CD4-positive, alpha-beta T cell treated with Interleukin-12 subunit alpha and Interleukin-12 subunit beta, for 1 hour (primary cell): ENCODE measurements around the gene COMMD9.

Source experiments
- DNase-seq: peaks from one replicate; pipeline ENCODE4 v3.0.0-alpha.2; 2020

Gene COMMD9

DNA sequence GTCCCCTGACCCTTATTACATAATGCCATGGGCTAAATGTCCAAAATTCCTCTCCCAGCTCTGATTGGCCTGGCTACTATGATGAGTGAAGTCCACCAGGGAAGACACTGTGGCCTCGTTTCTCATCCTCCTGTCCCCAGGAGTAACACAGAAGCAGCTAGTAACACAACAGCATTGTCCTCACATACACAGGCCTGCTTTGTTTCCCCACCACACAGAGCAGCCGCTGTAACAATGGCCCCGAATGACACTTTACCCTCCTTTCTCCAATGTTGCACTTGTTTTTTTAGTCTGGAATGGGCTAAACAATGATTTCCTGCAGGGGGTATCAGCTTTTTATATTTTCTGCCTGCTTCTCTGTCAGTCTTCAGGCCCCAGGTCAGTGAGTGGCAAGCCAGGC is 6.7 kb upstream of the COMMD9 start, which contains the start of gene PRR5L:
PRR5L (plus strand) TSS at position 363 of the 400 bp plus-strand sequence. CDS start 104,834 bp downstream, outside the sequence.
- no peak for DNase-seq

DNA sequence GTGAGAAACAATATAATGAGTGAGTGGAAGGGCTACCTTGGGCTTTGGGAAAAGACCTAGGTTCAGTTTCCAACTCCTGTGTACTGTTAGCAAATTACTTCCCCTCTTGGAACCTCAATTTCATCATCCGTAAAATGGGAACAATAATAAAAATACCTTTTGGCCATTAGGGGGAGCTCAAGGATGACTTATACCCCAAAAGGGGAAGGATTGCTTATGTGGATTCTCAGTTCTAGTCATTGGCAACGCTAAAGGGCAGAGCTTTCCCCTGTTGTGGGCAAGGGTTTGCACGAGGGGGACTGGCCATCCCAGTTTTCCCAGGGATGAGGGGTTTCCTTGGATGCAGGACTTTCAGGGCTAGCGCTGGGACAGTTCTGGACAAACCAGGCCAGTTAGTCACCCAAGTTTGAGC is 3.1 kb upstream of the COMMD9 start:
- peak; percentile 68 for DNase-seq

DNA sequence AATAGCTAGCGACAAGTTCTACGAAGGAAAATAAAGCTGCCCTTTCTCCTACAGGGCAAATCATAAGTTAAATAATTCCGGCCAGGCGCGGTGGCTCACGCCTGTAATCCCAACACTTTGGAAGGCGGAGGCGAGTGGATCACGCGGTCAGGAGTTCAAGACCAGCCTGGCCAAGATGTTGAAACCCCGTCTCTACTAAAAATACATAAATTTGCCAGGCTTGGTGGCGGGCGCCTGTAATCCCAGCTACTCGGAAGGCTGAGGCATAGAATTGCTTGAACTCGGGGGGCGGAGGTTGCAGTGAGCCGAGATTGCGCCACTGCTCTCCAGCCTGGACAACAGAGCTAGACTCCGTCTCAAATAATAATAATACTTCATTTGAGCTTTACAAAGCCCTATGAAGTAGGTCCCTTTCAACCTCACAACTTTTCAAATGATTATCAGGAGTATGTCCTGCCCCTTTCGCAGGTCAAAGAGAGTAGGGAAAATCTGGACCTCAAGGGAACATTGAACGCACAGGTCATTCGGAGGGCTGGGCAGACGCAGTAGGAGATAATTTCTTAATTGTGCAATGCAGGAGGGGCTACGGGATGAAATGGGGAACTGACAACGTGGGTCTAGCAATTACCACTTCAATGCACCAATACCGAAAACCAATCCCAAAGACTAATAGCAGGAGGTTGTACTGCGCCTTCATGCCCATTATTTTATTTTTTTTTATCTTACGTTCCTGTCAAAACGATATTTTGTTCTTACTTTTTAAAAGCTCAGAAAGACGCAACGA is 590 bp downstream of the COMMD9 start:
- DNase-seq: no peak

DNA sequence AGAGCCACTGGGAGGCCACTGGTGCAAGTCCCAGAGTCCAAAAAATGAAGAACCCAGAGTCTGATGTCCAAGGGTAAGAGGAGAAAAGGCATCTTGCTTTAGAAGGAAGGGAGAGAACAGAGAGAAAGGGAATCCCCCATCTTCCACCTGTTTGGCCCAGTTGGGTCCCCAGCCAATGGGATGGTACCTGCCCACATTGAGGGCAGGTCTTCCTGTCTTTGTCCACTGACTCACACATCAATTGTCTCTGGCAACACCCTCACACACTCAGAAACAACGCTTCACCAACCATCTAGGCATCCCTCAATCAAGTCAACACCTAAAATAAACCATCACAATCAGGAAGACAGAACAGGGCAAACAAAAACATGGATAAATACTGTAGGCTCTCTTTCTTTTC is 6.3 kb downstream of the COMMD9 start:
- no peak for DNase-seq

DNA sequence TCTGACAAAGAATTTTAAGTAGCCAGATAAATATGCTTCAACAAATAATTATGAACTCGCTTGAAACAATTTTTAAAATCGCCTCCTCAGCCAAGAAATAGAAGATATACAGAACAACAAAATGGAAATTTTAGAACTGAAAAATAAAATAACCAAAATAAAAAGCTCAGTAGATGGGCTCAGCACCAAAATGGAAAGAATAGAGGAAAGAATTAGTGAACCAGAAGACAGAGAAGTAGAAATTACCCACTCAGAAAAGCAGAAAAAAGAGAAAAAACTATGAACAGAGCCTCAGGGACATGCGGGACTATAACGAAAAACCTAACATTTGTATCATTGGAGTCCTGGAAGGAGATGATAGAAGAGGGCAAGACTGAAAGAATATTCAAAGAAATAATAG is 7.4 kb downstream of the COMMD9 start:
- no peak for DNase-seq

DNA sequence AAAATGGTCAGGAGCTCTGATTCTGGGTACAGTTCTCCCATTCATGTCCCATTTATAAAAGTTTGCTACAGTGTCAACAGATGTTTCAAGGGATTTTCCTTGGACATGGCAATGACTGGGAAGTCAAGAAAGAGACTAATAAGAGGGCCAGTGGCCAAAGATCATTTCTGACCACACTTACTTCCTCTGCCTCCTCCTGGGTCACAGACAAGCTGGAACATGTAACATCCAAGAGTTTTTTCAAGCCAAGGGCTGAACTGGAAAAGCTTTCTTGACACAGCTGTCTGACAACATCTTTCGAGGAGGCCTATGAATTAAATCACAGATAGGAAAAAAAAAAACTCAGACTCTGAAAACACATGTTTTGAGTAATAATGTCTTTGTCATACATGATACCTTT is 8.7 kb downstream of the COMMD9 start:
- DNase-seq: no peak

DNA sequence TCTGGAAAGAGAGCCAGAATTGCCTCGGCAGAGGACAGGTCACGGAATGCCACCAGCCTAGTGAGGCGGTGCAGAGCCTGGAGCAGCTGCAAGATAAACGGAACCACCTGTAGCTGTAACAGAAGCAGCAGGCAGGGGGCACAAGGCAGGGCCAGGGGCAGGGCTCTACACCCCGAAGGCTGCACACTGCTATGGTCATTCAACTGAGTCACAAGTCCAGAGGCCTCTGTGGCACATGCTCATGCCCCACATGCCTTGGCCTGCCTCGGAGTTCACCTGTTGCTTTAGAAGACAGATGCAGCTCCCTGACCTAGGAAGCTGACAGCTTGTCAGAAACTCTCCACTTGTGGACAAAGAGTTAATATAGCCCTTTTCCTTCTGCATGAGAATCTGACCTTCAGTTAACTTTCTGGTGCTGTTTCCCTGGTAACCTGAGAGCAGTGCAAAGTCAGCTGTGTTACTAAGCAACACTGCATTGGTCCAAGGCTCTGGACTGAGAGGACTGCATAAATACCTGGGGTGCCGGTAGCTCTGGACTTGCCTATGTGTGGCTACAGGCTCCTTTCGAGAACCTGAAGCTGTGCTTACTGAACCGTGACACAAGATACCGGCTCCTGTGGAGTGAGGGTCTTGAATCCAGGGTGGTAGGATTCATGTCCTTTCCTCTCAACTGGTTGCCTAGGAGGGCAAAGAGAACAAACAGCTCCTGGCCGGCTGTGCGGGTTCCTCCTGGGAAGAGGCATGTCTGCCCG is 10.5 kb downstream of the COMMD9 start:
- no peak for DNase-seq

DNA sequence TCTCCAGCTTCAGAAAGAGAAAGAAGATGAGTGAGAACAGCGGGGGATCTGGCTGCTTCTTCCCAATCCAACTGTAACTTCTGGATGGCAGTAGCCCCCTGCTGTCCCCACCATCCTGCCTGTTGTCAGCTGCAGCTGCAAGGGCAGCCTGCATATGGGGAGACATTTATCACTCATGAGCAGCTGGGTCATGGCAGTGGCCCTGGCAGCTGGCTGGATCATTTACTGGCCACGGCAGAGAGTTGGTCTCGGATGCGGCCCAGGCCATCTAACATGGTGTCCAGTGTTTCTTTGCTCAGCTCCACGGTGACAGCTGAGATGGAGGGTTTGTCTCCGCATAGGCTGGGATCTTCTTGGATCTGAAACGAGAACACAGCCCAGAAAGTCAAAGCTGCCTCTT is 14.8 kb downstream of the COMMD9 start:
- no peak for DNase-seq

DNA sequence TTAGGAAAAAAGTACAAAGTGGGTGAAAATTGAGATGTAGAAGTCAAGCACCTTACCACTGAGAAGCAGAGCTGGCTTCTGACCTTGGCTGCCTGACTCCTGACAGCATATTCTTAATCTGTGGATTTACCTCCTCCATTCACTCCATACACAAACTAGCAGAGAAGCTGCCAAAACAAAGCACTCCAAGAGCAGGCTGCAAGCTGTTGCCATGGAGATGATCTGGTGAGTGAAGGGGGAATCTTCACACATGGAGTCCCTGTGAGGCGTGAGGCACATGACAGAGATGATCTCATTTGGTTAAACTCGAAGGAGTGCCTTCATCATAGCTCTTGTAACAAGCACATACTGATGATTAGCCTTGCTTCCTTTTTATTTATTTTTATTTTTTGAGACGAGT is 16.1 kb downstream of the COMMD9 start:
- DNase-seq: no peak

DNA sequence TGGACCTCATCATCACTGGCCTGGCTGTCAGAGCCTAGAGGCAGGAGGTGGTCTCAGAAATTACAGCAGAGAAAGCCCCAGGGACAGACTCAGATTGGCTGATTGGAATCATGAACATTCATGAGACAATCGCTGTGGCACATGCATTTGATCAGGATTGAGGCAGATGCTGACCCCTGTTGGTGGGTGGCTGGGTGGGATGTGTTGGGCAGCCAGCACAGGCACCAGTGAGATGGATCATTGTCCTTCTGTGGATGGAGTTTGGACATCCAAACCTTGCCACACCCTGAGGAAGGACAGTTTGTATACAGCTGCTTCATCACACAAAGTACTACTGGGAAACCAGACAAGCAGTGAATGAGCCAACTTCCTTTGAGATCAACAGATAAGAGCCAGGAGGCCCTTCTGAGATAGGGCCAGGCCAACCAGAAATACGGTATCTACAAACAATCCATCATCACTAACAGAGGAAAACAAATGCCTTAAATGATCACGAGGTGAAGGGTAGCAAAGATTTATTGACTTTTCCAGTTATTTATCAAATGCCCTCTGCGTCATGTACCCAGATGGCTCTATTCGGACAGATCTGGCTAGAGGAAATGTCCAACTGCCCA is 17.3 kb downstream of the COMMD9 start:
- DNase-seq: no peak

DNA sequence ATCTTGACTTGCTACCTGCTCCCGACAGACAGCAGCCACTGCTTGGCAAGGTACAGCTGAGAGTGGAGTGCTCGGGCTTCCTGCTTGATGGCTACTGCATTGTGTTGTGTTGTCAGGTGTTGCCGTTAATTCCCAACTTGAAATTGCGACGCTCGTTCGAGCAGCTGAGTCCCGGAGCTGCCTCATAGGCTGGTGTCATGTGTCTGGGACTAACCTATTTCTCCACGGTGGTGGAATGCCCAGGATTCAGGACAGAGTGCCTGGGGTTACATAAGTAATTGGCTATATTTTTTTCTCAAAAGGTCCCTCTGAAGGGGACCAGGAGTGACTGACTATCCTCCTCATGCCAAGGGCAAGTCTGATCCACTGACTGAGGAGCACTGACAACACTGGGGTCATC is 18.5 kb downstream of the COMMD9 start:
- DNase-seq: no peak

DNA sequence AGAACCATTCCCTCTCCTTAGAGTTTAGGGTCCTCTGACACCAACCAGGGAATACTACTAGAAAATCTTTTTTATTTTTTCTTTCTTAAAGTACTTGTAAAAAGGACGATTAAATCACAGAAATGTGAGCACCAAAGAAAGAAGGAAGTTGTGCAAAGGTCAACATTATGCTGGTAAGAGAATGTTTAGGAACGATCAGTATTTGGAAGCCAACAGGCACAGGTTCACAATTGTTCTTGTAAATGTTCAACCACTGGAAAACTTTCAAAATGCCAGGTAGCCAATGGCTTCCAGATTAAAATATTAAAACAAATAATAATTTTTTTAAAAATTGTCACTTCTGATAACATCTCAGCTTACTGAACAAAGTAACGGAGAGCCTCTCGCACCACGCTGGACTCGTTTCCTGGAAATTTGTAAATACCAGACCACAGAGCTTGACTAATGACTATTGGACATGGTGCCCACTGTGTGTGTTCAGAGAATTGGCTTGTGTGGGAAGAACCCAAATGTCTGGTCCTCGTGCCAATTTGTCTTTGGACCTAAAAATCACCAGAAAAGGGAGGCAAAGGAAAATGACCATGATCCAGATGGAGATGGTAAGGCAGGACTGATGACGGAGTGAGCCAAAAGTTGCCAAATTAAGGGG is 20.8 kb downstream of the COMMD9 start:
- DNase-seq: no peak

DNA sequence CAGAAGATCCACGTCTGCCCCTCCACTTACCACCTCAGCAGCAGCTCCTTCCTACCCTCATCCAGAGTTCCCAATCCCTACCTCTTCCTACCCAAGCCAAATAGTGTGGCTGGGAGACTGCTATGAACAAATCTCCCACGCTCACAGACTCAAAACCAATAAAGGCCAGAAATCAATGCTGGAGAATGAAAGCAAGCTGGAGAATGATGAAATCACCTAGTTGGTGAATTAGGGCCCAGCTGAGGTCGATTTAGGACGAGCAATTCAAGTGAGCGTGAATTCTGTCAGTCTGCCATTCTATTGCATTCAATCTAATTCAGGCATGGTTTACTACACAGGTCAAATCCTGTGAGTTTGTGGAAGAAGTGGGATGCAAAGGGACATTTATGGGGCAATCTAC is 22.5 kb downstream of the COMMD9 start:
- DNase-seq: no peak

DNA sequence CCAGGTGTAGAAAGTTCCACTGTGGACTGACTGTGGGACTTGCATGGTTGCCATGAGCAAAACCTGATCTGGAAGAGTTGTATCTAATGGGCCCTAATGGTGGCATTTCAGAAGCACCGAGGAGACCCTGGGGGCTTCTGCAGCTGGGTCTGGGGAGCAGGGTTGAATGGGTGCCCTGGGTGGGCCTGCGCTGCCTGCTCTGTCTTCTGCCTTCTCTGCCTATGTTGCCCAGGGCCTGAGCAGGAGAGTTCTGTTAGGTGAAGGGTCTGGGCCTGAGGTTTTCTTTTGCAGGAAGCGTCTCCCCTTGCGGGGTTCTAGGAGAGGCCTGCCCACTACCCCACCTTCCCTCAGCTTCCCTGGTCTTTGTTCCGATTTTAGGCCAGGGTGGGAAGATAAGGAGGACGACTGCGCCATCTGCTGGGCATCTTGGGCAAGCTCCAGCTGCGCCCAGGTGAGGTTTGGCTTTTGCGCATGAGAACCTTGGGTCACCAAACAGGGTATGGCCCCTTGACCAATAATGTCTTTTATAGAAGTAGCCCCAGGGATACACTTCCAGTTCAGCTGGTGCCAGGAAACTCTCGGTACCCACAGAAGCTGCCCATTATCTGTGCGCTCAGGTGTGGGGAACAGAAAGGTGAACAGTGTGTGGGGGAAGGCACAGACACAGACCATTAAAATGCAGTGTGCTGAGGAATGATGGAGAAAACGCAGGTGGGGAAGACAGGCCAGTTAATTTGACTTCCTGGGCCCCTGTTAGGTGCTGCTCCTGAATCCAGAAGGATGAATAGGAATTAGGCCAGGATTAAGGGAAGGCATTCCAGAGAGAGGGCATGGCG is 23.2 kb downstream of the COMMD9 start:
- peak; percentile 49 for DNase-seq

DNA sequence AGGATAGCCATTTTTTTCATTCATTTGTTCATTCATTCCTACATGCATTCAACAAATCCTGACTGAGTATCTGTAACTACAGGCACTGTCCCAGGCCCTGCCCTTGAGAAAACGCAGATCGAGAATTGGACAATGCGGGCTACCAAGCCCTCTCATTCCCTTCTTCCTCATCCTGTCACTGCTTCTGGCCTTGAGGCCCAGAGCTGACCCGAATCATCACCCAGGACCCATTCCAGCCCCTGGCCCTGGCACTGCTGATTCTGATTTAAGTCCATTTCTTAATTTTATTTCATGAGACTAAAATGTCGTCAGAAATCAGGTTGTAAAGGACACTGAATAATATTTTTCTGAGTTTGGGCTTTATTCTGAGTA is 24.3 kb downstream of the COMMD9 start:
- no peak for DNase-seq

DNA sequence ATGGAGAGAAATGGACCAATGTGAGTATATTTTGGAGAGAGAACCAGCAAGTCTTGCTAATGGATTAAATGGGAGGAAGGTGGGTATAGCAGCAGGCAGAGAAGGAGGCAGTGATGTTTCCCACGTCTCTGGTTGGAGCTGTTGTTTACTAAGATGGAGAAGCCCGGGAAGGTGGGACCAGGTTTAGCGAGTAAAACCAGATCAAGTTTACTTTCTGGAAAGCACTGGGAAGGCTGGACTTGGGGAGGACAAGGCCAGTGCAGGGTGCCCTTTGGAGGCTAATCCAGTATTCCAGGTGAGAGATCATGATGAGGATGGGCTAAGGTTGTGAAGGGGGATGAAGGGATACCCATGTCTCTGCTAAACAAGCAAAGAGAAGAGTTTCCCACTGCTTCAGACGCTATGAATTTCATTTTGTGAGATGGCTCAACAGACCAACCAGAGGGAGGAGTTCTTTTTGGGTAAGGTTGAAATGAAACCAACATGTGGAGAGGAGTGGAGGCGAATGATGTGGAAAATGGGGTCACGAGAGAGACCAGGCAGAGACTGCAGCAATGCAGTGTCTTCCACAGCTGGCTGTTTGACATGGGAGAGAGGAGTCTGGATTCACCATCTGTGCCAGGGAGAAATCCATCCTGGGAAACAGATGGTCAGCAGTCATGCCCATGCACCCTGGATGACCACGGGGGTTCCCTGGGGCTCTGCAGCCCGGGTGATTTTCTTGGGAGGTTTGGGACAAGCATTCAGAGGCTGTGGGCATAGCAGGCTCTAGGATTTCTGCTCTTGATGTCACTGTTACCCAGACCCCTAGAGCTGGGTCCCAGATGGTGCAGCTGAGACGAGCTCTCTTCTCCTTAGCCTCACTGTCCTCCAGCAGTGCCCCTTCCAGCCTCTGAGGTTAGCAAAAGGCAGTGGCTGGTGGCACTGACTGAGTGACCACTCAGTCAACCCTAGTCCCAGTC is 24.9 kb downstream of the COMMD9 start:
- no peak for DNase-seq

DNA sequence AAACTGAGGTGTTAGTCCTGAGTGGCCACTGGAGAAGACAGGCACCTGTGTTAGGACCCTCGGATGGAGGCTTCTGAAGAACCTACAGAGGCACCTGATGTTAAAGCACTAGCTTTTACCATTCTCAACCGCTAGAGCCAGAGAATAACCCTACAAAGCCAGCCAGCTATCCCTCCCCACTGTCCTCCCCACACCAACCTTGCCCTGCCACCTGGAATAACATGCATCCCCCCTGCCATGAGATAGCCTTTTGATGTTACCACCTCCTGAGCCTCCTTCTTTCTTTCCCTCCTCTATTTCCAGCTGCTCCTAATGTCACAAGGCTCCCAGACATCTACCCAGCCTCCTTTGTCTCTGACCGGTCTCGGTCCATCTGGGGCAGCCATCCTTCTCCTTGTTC is 28.1 kb downstream of the COMMD9 start:
- DNase-seq: no peak

DNA sequence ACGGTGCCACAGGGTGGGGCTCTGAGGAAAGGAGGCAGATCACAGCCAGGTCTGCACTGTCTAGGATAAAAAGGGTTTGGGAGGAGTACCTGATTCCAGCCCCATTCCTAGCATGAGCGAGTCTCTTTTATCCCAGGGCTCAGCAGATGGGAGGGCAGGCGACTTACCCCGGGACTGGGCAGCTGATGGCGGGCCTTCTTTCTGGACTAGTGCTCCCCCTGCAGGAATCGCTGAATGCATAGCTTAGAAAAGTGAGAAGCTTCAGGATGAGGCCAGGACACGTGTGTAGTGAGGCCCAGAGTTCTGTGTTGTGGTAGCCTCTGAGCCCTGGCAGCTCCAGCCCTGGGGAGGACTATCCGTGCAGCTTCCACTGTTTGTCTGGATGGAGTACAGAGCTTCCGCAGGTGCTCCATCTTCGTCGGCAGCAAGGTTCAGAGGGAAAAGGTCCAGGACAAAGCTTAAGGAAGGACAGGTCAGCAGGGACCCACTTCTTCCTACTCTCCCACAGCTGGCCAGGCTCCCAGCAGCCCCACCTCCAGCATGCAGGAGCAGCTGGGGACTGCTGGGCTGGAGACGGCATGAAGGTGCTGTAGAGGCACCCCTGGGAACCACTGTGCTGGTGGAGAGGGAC is 30.4 kb downstream of the COMMD9 start:
- DNase-seq: no peak

DNA sequence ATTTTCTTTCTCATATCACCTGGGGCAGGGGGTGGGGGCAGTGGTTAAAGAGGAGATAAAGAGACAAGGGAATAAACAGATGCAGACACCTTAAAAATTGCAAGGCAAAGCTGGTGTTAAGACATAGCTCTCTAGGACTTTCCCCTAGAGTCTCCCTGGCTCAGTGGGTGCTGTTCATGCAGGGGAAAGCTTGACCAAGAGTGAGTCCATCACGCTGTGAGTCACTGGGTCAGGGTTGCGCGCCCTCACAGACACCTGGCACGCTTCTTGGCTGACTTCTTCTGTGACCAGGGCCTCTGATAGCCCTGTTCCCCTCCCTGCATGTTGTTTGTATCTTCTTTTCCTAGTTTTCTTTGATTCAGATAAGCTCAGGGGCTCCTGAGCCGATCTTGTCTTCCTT is 31.9 kb downstream of the COMMD9 start:
- DNase-seq: no peak

DNA sequence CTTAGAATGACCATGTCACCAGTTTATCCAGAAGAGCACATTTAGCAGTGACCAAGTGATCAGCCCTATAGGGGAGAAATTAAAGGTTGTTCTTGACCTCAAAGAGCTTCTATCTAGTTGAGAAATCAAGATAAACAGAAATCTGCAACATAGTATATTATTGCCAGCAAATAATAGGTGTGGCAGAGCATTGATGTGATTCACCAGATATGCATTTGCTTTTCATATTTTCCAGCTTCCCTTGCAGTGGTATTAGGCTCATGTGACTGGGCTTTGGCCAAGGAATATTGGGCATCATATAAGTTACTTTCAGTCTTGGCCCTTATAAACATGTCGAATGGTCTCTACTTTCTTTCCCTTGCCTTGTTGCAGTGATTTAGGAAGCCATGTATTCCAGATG is 34.5 kb downstream of the COMMD9 start:
- DNase-seq: no peak

DNA sequence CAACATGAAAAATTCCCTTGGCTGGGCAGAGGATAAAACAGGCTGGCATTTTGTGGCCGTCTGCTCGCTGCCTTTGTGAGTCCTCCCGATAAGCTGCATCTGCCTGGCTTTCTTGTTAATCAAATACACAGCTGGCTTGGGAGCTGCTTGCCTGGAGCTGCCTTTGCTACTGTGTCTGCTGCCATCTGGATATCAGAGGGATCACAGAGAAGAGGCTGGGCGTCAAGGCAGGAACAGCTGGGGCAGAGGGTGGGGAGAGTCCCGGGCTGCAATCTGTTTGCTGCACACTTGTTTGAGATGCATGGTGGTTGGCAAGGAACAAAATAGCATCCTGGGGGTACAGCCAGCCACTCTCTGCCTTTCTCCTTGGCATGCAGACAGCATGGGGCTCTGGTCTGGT is 36.0 kb downstream of the COMMD9 start:
- DNase-seq: no peak
